ENCODE data around the gene VPS39. TPM values are rescaled to one million over a fixed set of nuclear protein-coding genes. Genes with fewer than 3 reads are reported as not detected.

Gene VPS39
- total RNA-seq, 1 experiment from 2014 or later, result 17.7 TPM

GRCh38 chr15:42160136-42160535 is 48.0 kb downstream of the VPS39 start:
- DNase-seq (ENCODE audit: low read depth), result no peak

- no peak for DNase-seq (ENCODE audit: low read depth)
Observed at GRCh38 chr15:42159381-42160015, 48.6 kb downstream of the VPS39 start.

- DNase-seq (ENCODE audit: low read depth), result no peak
Observed at GRCh38 chr15:42158941-42159340, 49.2 kb downstream of the VPS39 start.

- DNase-seq (ENCODE audit: low read depth), result peak; percentile 48
Observed at GRCh38 chr15:42157981-42158765, 49.9 kb downstream of the VPS39 start.

- no peak for DNase-seq (ENCODE audit: low read depth)
Observed at GRCh38 chr15:42157381-42157780, 50.7 kb downstream of the VPS39 start.

- no peak for DNase-seq (ENCODE audit: low read depth)
Observed at GRCh38 chr15:42156243-42156922, 51.7 kb downstream of the VPS39 start, which contains the start of gene PLA2G4F. Gene PLA2G4F, minus strand, starts transcription at chr15:42156636. Its CDS starts 87 bp downstream, at chr15:42156549.

GRCh38 chr15:42155546-42156242 is 52.4 kb downstream of the VPS39 start:
- DNase-seq (ENCODE audit: low read depth), result no peak

GRCh38 chr15:42154956-42155355 is 53.1 kb downstream of the VPS39 start:
- DNase-seq (ENCODE audit: low read depth), result no peak

- DNase-seq (ENCODE audit: low read depth), result no peak
Observed at GRCh38 chr15:42154212-42154941, 53.7 kb downstream of the VPS39 start.

- DNase-seq (ENCODE audit: low read depth), result no peak
Observed at GRCh38 chr15:42153874-42154211, 54.3 kb downstream of the VPS39 start.

- DNase-seq (ENCODE audit: low read depth), result no peak
Observed at GRCh38 chr15:42152921-42153698, 55.0 kb downstream of the VPS39 start.

- no peak for DNase-seq (ENCODE audit: low read depth)
Observed at GRCh38 chr15:42152196-42152920, 55.7 kb downstream of the VPS39 start.

- DNase-seq (ENCODE audit: low read depth), result no peak
Observed at GRCh38 chr15:42151736-42152135, 56.4 kb downstream of the VPS39 start.

- no peak for DNase-seq (ENCODE audit: low read depth)
Observed at GRCh38 chr15:42151141-42151561, 57.0 kb downstream of the VPS39 start.

GRCh38 chr15:42150219-42150970 is 57.7 kb downstream of the VPS39 start:
- no peak for DNase-seq (ENCODE audit: low read depth)

- no peak for DNase-seq (ENCODE audit: low read depth)
Observed at GRCh38 chr15:42149493-42150218, 58.4 kb downstream of the VPS39 start.

GRCh38 chr15:42148808-42149492 is 59.2 kb downstream of the VPS39 start:
- DNase-seq (ENCODE audit: low read depth), result no peak

- DNase-seq (ENCODE audit: low read depth), result no peak
Observed at GRCh38 chr15:42147431-42147735, 60.7 kb downstream of the VPS39 start.
